Lower leg skin (tissue), 4 donors: Measurements from ENCODE around the gene SLC37A1. TPM values are rescaled to one million over a fixed set of nuclear protein-coding genes. Genes with fewer than 3 reads are reported as not detected.

Experiments used
- DNase-seq, 2 donors: peaks; one replicate each; pipeline ENCODE4 v3.0.0-alpha.2; 2019; ENCODE audit warnings: low spot score in 2 of 2
- H3K4me3 ChIP-seq: fragments of 200-600 bp; sonication (generic); 2 replicates; pipeline ENCODE4 v1.5.1; 2017; ENCODE audit warnings: mild to moderate bottlenecking, low read depth; ENCODE audit not compliant: poor library complexity, severe bottlenecking
- POLR2A ChIP-seq, 2 donors: fragments of 450-650 bp; IDR thresholded peaks; one replicate each; pipeline ENCODE4 v1.6.1; 2016 to 2017; ENCODE audit warnings: antibody characterized with exemption in 2 of 2, mild to moderate bottlenecking in 1 of 2, moderate library complexity in 1 of 2
- WGBS, 2 donors: methylation state at CpG; one replicate each; pipeline ENCODE4 v1.1.5; 2018; 5-methylcytosine and 5-hydroxymethylcytosine counted together
- intact Hi-C: fragments of 100-400 bp; cut with DNase I; formaldehyde crosslinking; loops from one replicate; pipeline ENCODE4 v1.15.0; 2023; ENCODE audit warnings: low total_unique reads
- total RNA-seq, 4 donors: library from RNA; depleted of rRNA; stranded (reverse); fragments of >200 nt; gene quantifications; one replicate each; pipeline ENCODE4 v1.1.0, GENCODE V29; 2016
- TF ChIP-seq, protein P1 (sequence below), 3 donors: fragments of 450-650 bp; IDR thresholded peaks; one replicate each; pipeline ENCODE4 v1.5.1; 2016; ENCODE audit warnings: antibody characterized with exemption in 3 of 3, mild to moderate bottlenecking in 3 of 3, moderate library complexity in 2 of 3

Gene SLC37A1
- total RNA-seq, 4 donors from 2014 or later: 7.4 to 19.2 (median 16.9) TPM

GRCh38 chr21:42547906-42548365 is 34.3 kb downstream of the SLC37A1 start:
- WGBS, 2 donors: 96 to 97% methylated on average over 21 to 22 of the region's 22 CpGs
- TF ChIP-seq, protein P1, sequence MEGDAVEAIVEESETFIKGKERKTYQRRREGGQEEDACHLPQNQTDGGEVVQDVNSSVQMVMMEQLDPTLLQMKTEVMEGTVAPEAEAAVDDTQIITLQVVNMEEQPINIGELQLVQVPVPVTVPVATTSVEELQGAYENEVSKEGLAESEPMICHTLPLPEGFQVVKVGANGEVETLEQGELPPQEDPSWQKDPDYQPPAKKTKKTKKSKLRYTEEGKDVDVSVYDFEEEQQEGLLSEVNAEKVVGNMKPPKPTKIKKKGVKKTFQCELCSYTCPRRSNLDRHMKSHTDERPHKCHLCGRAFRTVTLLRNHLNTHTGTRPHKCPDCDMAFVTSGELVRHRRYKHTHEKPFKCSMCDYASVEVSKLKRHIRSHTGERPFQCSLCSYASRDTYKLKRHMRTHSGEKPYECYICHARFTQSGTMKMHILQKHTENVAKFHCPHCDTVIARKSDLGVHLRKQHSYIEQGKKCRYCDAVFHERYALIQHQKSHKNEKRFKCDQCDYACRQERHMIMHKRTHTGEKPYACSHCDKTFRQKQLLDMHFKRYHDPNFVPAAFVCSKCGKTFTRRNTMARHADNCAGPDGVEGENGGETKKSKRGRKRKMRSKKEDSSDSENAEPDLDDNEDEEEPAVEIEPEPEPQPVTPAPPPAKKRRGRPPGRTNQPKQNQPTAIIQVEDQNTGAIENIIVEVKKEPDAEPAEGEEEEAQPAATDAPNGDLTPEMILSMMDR (IDR thresholded peaks at IDR 0.05): no peak
- TF ChIP-seq POLR2A (IDR thresholded peaks at IDR 0.05): no peak
- H3K4me3 ChIP-seq: no peak overlapping the region
- intact Hi-C loops: no loop called here
- DNase-seq: no peak

DNA sequence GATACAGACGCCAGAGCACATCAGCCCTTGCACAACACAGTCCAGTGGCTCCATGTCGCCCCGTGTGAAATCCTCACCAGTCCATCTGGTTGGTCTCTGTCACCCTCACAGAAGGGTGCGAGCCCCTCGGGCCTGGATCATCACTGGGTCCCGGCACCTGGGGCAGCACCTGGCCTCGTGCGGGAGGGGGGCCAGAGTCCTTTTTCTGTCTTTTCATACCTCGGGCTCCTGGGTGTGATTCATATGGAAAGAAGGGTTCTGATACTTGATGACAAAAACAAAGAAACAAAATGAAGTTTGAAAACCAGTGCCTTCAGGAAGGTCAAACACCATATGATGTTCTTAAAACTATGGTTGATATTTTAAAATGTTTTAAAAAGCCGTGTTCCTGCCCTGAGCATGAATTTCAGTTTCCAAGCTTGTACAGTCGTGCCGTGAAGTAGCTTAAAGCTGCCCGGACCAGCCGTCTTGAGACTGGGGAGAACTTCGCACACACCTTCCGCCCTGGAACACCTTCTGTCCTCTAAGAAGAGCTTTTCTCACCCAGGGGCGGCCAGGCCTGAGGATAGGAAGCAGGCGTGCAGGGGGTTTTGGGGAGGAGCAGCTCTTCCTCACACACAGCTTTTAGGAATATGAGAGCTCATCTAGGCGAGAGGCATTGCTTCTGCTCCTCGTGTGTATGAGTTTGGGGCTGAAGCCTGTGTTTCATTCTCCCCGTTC is 35.2 kb downstream of the SLC37A1 start:
- H3K4me3 ChIP-seq: no peak overlapping the region
- WGBS, 2 donors: 88 to 91% methylated on average over 21 of the region's 21 CpGs
- intact Hi-C loops: no loop called here
- no peak for TF ChIP-seq POLR2A (IDR thresholded peaks at IDR 0.05)
- TF ChIP-seq, protein P1 (IDR thresholded peaks at IDR 0.05): no peak
- DNase-seq: no peak

DNA sequence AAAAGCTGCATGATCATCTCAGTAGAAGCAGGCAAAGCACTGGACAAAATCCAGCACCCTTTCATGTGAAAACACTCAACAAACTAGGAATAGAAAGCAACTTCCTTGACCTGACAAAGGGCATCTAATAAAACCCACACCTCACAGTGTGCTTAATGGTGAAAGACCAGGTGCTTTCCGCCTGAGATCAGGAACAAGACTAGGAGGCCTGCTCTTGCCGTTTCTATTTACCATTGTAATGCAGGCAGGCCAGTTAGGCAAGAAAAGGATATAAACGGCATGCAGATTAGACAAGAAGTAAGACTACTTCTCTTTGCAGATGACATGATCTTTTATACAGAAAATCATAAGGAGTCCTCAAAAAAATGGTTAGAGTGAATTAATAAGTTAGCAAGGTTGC is 37.2 kb downstream of the SLC37A1 start:
- TF ChIP-seq POLR2A (IDR thresholded peaks at IDR 0.05): no peak
- TF ChIP-seq, protein P1 (IDR thresholded peaks at IDR 0.05): no peak
- DNase-seq: no peak
- intact Hi-C loops: no loop called here
- H3K4me3 ChIP-seq: no peak overlapping the region
- 54 to 65% methylated on average over 3 of the region's 3 CpGs for WGBS, 2 donors

DNA sequence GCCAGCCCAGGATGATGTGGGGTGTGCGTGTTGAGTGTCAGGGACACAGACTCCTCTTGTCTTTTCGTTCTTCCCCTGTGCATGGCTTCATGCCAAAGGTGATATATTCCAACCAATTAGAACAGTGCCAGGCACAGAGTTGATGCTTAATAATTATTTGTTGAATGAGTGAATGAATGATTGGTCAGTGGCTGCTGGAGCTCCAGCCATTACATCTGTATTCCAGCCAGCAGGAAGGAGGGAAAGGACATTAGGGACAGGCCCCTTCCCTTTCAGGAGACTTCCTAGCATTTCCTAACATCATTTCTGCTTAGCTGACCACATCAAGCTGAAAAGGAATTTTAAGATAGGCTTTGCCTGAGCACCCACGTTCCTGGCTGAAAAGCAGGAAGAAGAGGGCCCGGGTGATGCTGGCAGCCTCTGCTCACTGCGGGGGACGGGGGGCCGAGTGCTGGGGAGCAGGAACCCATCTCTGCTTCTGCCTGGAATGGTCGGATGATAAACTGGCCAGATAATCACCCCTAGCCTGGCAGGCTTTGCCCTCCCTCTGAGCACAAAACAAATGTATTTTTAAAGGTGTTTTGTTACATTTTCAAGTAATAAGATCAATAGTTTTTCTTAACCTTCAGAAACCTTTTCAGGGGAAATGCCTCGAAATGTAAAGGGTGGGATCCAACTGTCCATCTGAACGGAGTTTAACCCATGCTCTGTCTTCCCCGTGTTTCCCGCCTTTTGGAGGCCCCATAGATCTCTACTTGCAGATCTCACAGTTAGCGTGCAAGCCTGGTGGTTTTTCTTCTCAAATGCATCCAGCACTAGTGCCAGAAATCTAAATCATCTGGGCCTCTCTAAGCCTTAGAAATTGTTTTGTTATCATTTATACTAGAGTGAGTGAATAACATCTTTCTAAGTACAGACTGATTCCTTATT is 39.0 kb downstream of the SLC37A1 start:
- DNase-seq: peak in 1 of 2 donors; percentile 59
- intact Hi-C loops: no loop called here
- TF ChIP-seq, protein P1 (IDR thresholded peaks at IDR 0.05): no peak
- TF ChIP-seq POLR2A (IDR thresholded peaks at IDR 0.05): no peak
- H3K4me3 ChIP-seq: no peak overlapping the region
- WGBS, 2 donors: 87 to 88% methylated on average over 13 of the region's 13 CpGs

DNA sequence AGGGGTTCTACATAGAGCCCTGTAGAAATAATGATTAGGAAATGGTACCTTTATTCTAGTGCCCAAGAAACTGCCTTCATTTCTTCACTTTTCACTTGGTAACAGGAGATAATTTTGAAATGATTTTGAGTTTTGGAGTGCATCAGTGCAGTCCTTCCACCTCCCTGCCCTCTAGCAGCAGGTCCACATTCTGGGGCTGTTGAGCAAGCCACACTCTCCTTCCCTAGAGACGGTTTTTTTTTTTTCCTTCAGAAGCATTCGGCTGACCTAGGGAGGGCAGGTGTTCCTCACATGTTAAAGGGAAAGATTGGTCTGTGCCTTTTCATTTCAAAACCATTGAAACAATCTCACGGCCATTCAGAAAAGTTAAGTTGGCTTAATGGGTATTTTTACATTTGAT is 39.8 kb downstream of the SLC37A1 start:
- DNase-seq: no peak
- intact Hi-C loops: no loop called here
- no peak overlapping the region for H3K4me3 ChIP-seq
- 75 to 79% methylated on average over 3 of the region's 3 CpGs for WGBS, 2 donors
- TF ChIP-seq, protein P1 (IDR thresholded peaks at IDR 0.05): no peak
- TF ChIP-seq POLR2A (IDR thresholded peaks at IDR 0.05): no peak
